DMS53 treated with DMSO at 0.1 percent for 48 hours (cell line): ENCODE results near the gene SCN5A.

Experiments used
- DNase-seq: peaks from one replicate; lab custom pipeline; 2025; ENCODE audit not compliant: unreplicated experiment; lab: John Stamatoyannopoulos, UW

The SCN5A gene

DNA sequence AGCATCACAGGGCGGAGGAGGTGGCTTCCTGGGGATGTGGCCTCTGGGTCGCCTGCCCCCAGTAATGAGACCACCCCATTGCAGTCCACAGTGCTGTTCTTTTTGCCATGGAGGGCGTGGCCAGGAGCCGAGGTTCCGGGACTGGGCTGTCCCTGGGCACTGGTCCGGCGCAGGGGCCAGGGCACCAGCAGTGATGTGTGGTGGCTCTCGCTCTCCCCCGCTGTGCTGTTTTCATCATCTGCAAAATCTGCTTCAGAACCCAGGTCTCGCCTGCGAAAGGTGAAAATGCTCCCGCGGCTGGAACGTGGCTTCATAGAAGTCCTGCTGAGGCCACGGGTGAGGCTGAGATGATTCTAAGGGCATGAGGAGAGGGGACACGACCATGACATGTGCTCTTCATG is 45.8 kb downstream of the SCN5A start:
- DNase-seq = no peak

DNA sequence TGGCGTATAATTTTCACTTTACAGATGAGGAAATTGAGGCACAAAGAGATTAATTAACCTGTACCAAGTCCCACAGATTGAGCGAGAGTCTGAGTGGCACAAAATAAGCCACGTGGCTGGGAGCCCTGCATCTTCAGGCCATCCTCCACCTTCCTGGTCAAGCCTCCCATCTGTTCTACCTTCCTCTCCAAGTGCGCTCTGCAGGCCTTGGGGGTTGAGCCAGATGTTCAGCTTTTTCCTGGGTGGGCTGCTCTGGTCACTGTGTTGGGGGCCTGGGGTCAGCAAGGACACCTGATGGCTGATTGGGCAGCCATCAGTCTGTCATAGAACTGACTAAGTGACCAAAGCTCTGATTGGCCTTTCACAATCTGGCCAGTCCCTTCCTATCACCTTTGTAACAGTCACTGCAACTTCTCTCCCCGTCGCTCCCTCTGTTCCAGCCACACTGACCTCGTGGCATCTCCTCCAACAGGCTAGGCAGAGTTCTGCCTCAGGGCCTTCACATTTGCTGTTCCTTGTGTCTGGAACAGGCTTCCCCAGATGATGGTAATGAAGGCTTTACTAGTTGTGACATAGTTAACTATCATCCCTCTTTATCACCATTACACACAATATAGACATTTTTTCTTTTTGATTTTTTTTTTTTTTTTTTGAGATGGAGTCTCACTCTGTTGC is 46.8 kb downstream of the SCN5A start:
- no peak for DNase-seq

DNA sequence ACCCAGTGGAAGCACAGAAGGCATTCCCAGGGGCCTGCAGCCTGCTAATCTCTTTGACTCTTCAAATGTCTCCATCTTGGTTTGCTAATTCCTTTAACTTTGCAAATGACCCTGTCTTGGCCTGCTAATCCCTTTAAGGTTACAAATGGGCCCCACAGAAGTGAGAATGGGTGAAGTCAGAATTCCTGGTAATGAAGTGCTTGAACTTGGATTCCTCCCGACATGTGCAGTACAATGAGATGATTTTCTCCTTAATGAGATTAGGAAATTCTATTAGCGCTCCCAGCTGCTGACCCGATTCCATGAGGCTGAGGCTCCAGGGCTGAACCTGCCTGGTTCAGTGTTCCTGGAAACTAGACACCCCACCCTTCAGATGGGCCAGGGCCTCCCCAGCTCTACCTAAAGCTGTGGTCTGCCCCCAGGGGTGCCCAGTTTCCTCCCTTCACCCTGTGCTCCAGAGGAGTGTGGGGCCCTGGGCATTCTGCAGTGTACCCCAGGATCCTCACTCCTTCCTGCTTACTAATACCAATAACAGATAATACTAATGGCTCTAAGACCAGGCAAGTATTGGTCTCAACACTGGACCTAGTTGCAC is 47.4 kb downstream of the SCN5A start:
- no peak for DNase-seq

DNA sequence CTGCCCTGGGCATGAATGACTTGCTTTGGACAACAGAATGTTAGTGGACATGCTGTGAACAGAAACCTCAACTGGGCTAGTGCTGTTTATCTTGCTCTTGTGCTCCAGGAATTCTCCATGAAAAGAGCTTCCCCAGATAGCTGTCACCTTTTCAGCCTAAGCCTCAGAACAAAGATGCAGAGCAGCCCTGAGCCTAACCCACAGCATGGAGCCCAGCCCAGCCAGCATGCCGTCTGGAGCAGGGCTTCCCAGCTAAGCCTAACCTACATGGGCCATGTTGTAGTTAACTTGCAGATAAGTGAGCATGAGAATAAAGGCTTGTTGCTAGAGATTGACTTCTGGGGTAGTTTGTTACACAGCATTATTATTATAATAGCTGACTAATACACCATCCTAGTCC is 48.9 kb downstream of the SCN5A start:
- no peak for DNase-seq

DNA sequence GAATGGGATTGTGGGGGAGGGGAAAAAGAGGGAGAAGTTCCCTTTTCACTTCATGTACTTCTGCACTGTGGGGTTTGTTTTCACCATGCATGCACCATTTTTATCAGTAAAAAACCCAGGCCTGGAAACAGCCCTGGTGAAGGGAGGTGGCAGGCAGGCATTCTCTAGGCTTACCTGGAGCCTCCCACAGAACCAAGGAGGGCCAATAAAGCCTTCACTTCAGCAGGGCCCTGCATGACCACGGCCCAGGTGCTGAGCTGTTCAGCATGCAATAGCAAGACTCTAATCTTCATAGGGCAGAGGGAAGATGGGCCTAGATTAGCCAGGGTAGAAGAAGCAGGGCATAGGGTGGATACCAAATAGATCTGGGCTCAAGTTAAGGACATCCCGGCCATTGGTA is 49.6 kb downstream of the SCN5A start:
- no peak for DNase-seq

DNA sequence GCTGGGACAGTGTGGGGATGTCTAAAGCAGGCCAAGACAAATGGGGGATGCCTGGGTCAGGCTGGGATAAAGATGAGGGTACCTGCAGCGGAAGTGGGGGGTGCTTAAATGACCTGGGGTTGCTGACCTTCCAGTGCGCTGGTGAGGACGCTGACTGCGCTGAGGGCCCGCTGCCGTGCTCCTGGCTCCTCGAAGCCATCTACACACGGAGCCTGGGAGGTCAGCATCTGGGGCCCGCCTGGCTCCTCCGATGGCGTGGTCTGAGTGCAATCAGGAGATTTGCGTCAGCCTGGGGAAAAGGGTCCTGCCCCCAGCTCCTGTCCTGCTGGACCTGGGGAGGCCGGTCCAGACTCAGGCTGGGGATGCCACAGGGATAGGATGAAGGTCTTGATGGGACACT is 50.7 kb downstream of the SCN5A start:
- no peak for DNase-seq

DNA sequence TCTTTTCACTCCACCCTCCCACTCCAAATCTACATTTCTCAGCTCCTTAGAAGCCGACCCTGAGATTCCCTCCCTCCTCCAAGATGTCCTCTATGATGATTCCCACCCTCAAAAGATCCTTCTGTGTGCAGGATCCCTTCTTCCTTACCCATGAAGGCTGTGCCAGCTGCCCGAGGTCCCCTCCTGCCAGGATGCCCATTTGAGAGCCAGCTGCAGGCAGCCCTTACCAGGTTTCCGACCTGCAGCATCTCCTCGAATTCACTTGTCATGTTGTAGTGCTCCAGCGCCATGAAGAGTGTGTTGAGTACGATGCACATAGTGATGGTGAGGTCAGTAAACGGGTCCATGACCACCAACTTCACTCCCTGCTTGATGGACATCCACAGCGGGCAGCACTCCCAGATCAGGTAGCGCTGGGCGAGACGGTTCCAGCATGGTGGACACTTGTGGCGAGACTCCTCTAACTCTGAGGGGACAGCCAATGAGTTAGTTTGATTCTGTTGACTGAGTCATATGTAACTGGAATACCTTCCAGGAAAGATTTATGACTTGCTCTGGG is 51.9 kb downstream of the SCN5A start:
- no peak for DNase-seq

DNA sequence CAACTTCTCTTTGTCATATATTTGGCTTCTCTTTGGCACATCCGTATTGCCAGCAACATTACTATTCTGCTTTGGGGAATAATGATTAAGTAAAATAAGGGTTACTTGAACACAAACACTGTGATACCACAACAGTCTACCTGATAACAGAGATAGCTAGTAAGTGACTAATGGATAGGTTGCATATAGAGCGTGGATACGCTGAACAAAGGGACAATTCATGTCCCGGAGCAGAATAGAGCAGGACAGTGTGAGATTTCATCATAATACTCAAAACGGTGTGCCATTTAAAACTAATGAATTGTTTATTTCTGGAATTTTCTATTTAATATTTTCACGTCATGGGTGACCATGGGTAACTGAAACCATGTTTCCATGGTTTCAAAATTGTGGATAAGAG is 54.1 kb downstream of the SCN5A start:
- DNase-seq = no peak

DNA sequence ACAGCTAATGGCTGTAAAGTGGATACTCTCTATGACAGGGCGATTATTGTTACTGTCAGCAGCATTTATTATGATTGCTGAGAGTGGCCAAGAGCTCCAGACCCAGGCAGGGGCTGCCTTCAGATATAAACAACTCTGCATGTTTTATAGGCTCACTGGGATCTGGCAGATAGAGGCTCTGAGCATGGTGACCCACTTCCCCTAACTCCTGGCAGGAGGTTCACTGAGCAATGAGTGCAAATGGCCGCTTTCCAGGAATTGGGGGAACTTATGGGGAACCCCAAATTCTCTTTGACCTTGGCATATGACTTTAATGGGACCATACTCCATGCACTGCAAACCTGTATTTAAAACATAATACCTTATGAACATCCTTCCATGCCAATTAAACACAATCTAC is 59.0 kb downstream of the SCN5A start:
- DNase-seq = no peak

DNA sequence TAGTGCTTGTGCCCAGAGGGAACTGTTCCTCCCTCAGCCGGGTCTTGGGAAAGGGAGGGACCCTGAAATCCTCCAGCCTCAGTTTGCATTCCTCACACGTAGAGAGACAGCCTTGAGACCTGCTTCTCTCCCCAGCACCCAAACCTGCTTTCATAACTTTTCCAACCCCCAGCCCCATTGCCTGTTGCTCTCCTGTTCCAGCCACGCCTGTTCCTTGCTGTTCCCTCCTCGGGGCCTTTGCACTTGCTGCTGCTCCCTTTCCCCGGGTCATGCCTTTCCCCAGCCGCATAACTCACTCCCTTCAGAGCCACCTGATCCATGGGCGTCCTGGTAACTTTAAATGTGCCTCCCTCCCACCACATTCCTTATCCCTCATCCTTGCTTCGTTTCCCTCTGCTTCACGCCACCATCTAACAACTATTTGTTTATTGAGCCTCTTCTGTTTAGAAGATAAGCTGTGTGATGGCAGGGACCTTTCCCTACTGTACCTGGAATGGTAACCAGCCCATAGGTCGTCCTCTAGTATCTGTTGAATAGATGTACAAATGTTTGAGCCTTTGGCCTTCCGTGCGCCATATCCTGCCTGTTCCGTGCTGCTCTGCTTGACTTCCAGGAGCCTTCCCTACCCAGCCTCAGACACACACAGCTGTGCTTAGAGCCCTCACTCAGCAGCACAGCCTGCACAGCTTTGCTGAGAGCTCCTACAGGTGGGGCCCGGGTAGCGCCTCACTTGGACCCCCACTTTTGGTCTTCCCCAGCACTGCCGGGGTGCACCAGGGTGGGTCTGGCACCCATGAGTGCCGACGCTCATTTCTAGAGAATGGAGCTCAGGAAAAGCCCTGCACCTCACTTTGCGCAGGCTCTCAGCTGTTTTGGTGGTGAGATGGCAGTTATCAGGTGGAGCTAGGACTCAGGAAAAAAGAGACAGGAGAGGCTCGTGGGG is 60.2 kb downstream of the SCN5A start:
- no peak for DNase-seq

DNA sequence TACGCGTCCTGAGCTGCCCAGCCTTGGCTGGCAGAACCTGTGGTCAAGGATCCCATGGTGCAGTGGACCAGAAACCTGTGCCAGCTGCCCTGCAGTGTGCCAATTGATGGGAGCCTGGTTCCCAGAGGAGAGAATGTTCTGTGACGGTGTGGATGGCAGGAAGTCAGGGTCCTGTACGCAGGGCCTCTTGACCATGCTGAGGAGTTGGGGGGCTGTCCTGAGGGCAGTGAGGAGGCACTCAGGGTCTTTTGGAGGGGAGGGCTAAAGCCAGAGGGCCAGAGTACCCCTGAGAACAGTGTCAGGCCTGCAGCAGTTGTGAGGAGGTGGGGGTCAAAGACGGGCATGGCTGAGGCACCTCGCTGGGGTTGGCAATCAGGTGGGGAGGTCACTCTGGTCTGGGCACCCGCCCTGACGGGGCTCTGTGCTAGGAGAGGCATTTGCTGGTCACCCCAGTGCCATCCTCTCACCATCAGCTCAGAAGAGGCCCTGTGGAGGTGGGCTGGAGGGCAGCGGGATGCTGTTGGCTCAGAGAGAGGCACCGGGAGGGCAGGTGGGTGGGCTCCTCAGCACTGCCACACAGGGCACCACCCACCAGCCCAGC is 61.0 kb downstream of the SCN5A start:
- DNase-seq = no peak

DNA sequence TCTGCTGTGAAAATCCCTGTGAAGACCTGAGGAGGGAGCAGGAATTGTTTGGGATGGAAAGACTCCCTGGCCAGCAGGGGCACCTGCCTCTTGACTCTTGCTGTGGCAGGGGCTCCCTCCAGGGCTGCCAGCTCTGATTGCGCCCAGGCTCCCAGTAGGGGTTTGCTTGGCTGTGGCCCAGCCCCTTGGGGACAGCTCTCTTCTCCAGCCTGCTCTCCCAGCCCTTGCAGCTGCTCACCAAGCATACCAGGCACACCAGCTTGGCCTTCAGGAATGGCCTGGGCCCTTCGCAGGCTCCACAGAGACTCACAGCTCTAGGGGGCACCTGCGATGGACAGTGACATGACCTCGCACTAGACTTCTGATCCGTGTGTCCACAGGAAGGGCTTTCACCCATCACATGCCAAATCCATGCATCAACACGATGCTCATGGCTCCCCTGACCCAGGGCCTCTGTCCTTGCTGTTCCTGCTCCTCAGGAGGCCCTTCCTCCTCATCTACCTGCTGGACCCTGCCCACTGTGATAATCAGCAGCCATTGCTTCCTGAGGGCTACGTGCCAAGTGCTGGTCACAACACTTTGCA is 61.8 kb downstream of the SCN5A start:
- DNase-seq = no peak

DNA sequence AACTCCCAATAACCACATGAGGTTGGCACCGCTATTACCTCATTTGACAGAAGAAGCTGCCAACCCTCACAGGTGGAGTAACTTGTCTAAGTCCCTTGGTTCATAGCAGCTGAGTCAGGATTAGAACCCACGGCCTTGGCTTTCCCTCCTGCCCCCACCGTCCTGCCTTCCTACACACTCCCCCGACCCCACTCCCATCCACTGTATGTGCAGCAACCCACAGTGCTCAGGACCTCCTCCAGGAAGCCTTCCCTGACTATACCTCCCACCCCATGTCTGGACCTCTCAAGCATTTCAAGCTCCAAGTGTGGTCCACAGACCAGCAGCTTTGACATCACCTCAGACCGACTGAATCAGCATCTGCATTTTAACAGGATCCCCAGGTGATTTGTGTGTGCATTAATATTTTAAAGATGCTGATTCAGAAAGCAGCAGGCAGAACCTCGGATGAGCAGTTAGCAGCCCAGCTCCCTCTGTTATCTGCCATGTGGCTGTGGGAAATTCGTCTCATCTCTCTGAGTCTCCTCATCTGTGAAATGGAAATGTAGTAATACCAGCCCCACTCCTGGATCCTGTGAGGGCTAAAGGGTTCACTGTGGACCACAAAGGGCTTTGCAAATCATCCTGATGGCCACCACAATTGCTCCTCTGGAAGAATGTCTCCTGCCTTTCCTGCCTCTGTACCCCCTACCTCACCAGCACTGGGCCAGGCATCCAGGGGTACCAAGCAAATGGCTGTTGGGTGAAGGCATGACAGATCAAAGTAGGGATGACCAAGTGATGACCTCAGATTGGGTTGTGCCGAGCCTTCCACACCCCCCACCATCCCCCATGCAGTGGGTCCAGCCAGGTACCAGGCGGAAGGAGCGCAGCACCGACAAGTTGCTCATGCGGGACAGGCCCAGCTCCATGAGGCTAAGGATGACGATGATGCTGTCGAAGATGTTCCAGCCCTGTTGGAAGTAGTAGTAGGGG is 62.7 kb downstream of the SCN5A start:
- DNase-seq = no peak

DNA sequence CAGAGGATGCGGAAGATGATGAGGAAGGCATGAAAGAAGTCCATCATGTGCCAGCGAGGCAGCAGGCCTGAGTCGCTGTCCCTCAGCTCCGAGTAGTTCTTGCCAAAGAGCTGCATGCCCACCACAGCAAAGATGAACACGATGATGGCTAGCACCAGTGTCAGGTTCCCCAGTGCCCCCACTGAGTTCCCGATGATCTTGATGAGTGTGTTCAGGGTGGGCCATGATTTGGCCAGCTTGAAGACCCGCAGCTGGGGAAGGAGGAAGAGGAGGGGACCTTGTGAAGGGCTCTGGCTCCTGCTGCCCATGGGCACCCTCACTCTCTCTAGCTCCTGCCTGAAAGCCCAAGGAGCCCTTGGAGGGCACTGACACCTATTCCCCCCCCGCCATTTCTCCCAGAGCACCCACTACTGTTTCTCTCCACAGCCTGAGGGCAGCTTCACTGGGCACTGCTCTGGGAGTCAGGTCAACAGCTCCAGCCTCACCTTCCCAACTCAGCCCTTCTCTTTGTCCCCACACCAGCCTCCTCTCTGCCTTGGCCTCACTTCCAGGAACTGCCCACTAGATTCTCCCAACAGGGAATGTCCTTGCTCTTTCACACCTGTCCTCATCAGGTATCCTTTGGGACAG is 63.6 kb downstream of the SCN5A start:
- DNase-seq = no peak

DNA sequence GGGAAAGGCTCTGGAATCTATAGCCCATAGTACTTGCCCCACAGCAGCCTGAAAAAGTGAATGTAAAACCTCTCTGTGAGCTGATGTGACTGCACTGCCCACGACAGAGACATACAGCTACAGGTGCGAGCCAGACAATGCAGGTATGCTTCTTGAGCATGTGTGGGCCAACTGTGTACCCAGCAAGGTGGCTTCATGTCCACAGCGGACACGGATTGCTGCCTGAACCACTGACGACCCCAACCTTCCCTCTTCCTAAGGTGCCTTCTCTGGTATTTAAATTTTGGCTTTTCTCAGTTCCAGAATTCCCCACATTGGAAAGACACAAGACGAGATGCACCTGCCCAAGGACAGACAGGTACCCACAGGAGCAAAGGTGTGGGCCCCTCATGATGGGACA is 65.8 kb downstream of the SCN5A start:
- DNase-seq = no peak

DNA sequence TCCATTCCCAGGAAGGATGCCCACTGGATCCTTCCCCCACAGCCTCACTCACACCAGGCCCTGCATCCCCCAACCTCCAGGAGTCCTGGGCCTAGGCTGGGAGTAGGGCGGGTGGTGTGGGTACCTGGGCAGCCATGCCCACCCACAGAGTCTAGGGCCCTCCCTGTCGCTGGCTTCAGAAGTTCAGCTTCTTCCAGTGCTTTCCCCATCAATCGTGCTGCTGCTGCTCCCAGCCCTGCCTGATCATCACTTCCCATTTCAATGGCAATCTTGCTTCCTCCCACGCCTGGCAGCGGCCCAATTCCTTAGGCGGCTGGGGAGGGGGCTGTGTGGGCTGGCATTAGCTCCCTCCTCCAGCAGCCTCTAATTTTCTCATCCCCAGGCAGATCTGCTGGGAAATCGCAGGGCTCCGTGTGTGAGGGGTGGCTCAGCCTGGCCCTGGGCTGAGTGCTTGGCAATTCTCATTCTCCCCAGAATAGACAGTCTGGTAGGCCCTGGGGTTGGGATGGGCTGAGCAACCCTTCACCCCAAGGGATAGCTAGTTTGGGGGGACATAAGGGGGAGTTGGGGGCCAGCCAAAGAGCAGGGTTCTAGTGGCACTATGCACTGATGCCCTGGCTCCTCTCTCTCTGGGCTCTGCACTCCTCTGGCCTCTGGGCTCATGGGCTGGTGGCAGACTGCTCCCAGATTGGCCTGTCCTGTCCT is 66.4 kb downstream of the SCN5A start:
- DNase-seq = no peak

DNA sequence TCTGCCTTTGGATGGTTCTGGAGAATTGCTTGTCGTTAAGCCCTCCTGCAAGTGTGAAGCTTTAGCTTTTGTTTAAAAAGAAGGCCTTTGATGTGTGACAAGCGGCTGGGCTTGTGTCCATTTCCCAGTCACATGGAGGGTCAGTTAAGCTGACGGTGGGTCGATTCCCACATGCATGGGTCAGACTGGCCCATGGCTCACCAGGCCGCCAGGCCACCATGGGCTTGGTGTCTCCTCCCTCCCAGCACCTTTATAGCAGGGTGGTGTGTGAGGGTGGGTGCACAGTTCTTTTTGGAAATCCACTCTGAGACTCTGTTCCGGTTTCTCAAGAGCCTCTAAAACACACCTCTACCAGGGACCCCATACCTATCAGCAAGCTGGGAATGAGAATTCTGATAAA is 67.2 kb downstream of the SCN5A start:
- no peak for DNase-seq

DNA sequence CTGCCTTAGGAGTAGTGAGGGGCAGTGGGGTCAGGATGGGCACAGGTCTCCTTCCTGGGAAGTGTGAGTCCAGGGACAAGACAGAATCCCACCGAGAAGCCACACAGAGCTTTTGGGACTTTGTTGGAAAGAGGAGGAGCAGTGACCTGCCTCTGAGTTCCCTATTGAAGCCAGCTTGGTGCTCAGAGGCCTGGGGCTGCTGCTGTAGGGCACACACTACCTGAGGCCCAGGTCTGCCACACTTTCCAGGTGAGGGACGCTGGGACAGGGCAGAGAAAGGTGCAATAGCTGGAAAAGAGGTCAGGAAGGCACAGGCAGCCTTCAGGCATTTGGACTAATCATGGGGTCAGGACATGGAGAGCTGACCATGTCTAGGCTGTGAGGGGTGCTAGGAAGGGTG is 67.7 kb downstream of the SCN5A start:
- no peak for DNase-seq
